Activated CD4-positive, CD25-positive, alpha-beta regulatory T cell treated with anti-CD3 and anti-CD28 coated beads, Interleukin-2, amount 50 U/mL, for 24 hours (primary cell): ENCODE measurements around the gene DDIT3.
A peak's percentile ranks its signal among the peaks of the same experiment; 100 is the strongest.
"Not testable (repeated sequence)": the region's sequence is repeated elsewhere in the genome, so short reads cannot be mapped to it uniquely, and the experiment has no call there.

Experiments
- ATAC-seq, 2 donors: fragments of 150-1000 bp; cut with Tn5 transposase; one replicate each; pipeline ENCODE4 v1.10.0; 2021; ENCODE audit warnings: mild to moderate bottlenecking in 1 of 2, moderate library complexity in 1 of 2

The DDIT3 gene

DNA sequence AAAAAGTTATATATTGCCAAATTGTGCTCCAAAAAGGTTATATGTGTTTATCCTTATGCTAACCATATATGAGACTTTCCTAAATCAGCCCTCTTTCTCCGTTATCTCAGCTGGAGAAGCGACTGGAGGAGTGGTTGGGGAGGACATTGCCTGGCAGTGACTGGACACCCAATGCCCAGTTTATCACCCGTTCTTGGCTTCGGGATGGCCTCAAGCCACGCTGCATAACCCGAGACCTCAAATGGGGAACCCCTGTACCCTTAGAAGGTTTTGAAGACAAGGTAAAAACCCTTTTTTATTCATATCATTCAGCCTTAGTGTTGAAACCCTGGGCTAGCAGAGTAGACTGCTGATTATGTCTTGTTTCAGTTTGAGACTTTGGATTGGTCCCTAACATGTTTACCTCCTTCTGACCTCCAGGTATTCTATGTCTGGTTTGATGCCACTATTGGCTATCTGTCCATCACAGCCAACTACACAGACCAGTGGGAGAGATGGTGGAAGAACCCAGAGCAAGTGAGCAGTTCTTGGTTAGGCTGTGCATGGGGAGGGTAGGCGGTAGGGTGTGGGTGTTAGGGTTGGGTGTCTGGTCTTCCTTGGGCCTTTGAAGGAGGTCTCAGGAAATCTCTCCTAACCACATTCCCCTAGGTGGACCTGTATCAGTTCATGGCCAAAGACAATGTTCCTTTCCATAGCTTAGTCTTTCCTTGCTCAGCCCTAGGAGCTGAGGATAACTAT, 8.6 kb downstream of the DDIT3 start:
- ATAC-seq = no peak

DNA sequence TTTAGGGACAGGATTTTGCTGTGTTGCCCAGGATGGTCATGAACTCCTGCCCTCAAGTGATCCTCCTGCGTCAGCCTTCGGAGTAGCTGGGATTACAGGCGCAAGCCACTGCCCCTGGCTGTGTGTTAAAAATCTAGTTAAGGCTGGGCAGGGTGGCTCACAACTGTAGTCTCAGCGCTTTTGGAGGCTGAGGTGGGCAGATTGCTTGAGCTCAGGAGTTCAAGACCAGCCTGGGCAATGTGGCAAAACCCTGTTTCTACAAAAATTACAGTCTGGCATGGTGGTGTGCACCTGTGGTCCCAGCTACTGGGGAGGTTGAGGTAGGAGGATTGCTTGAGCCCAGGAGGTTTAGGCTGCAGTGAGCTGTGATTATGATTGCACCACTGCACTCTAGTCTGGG, 9.2 kb downstream of the DDIT3 start:
- no peak for ATAC-seq

DNA sequence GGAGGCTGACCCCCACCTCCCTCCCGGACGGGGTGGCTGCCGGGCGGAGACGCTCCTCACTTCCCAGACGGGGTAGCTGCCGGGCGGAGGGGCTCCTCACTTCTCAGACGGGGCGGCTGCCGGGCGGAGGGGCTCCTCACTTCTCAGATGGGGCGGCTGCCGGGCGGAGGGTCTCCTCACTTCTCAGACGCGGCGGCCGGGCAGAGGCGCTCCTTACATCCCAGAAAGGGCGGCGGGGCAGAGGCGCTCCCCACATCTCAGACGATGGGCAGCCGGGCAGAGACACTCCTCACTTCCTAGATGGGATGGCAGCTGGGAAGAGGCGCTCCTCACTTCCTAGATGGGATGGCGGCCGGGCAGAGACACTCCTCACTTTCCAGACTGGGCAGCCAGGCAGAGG, 12.5 kb downstream of the DDIT3 start:
- not testable (repeated sequence) for ATAC-seq

DNA sequence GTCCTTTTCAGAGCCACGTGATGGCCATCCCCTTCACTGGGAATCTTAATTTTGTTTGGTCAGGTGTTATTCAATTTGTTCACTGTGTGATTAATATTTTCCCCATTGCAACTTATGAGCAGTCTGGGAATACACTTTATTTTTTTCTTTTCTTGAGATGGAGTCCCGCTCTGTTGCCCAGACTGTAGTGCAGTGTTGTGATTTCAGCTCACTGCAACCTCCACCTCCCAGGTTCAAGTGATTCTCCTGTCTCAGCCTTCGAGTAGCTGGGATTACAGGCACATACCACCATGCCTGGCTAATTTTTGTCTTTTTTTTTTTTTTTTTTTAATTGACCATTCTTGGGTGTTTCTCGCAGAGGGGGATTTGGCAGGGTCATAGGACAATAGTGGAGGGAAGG, 13.8 kb downstream of the DDIT3 start:
- ATAC-seq = not testable (repeated sequence)

DNA sequence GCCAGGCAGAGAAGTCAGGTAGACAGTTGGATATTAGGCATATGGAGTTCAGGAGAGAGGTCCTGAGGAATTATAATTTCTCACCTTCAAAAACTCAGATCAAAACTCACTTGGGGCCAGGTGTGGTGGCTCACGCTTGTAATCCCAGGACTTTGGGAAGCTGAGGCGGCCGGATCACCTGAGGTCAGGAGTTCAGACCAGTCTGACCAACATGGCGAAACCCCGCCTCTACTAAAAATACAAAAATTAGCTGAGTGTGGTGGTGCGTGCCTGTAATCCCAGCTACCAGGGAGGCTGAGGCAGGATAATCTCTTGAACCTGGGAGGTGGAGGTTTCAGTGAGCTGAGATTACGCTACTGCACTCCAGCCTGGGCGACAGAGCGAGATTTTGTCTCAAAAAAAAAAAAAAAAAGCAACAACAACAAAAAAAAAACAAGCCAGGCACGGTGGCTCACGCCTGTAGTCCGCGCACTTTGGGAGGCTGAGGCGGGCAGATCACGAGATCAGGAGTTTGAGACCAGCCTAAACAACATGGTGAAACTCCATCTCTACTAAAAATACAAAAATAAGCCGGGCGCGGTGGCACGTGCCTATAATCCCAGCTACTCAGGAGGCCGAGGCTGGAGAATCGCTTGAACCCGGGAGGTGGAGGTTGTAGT, 17.9 kb downstream of the DDIT3 start:
- not testable (repeated sequence) for ATAC-seq

DNA sequence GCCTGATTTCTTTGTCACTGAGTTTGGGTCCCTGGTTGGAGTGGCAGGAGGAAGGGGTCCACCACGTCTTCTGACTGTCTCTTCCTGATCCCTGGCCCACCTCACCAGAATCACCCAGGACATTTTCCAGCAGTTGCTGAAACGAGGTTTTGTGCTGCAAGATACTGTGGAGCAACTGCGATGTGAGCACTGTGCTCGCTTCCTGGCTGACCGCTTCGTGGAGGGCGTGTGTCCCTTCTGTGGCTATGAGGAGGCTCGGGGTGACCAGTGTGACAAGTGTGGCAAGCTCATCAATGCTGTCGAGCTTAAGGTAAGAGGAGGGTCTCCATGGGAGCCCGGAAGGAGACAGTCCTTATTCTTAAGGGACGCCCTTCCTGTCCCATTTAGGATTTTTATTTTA, 20.1 kb downstream of the DDIT3 start:
- no peak for ATAC-seq

DNA sequence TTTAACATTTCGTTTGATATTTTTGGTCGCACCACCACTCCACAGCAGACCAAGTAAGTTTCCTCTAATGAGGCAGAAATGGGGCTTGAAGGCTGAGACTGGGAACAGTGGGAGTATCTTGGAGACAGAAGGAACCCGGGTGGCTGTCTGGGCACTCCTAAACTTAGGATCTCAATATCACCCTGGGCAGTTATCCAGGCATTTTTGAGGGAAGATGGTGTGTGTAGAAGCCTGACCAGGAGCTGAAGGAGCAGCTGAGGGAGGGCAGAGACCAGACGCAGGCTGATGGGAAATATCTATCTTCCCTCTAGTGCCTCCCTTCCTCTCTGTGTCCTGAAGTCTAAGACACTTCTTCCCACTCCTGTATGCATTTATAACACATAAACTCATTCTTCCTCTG, 21.7 kb downstream of the DDIT3 start:
- no peak for ATAC-seq

DNA sequence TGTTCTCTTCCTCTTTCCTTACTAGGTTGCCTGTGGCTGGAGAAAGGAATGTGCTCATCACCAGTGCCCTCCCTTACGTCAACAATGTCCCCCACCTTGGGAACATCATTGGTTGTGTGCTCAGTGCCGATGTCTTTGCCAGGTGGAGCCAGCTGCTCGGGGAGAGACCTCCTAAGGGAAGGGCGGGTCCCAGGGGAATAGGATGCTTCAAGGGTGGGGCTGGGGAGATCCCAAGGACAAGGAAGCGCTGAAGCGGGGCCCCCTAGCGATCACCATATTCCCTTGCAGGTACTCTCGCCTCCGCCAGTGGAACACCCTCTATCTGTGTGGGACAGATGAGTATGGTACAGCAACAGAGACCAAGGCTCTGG, 22.2 kb downstream of the DDIT3 start:
- ATAC-seq = no peak

DNA sequence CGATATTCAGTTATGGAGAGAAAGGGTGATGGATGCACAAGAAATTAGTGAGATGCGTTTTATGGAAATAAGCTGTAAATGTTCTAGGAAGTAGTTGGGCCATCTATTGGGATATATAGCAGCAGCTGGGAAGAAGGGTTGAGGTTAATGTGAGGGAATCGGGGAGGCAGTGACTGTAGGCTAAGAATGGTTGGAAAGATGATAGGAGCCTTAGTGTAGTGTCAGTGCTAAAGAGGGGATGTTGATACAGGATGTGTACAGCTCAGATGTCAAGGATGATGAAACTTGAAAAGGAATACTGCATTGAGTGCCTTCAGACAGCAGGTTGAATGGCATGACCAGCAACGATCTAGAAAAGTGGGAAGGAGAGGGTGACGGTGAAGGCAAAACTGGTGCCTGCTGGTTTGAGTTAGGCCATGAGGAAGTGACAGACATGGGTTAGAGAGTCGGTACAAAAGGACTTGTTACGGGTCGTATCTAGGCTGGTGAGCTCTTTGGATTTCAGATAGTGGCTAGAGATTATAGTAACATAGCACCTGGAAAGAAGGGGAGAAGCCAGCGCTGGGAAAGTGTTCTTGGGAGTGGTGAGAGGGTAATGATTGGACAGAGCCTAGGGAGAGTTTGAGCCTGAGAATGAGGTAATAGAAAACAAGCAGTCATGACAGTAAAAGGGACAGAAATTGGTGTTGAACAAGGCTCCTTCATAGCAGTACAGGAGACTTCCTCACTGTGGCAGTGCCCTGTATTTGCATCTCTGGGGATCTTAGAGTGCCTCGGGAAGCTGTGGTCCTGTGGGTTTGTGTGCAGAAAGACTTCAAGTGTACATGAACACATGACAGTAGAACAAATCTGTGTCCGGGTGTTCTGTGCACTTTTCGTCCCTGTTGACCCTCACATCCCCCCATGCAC, 22.8 kb downstream of the DDIT3 start:
- ATAC-seq = no peak

DNA sequence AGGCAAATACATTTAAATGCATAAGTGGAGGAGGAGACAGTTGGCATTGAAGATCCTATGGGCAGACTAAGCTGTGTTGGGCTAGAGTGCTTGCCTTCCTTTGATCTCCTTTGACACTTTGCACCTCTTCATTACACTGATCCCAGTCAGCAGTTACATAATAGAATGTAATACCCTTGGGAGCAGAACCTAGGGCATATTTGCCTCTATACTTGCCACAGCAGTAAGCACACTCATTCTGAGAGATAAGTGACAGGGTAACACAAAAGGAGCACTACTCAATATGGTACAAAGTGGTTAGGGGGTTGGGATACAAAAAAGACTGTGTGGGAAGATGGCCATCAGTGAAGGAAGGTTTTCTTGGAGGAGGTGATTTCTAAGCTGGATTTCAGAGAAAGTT, 23.5 kb downstream of the DDIT3 start:
- ATAC-seq = no peak

DNA sequence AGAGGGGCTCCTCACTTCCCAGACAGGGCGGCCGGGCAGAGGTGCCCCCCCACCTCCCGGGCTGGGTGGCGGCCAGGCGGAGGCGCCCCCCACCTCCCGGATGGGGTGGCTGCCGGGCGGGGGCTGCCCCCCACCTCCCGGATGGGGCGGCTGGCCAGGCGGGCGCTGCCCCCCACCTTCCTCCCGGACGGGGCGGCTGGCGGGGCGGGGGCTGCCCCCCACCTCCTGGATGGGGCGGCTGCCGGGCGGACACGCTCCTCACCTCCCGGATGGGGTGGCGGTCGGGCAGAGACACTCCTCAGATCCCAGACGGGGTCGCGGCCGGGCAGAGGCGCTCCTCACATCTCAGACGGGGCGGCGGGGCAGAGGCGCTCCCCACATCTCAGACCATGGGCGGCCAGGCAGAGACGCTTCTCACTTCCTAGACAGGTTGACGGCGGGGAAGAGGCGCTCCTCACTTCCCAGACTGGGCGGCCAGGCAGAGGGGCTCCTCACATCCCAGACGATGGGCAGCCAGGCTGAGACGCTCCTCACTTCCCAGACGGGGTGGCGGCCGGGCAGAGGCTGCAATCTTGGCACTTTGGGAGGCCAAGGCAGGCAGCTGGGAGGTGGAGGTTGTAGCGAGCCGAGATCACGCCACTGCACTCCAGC, 25.1 kb downstream of the DDIT3 start:
- ATAC-seq = not testable (repeated sequence)

DNA sequence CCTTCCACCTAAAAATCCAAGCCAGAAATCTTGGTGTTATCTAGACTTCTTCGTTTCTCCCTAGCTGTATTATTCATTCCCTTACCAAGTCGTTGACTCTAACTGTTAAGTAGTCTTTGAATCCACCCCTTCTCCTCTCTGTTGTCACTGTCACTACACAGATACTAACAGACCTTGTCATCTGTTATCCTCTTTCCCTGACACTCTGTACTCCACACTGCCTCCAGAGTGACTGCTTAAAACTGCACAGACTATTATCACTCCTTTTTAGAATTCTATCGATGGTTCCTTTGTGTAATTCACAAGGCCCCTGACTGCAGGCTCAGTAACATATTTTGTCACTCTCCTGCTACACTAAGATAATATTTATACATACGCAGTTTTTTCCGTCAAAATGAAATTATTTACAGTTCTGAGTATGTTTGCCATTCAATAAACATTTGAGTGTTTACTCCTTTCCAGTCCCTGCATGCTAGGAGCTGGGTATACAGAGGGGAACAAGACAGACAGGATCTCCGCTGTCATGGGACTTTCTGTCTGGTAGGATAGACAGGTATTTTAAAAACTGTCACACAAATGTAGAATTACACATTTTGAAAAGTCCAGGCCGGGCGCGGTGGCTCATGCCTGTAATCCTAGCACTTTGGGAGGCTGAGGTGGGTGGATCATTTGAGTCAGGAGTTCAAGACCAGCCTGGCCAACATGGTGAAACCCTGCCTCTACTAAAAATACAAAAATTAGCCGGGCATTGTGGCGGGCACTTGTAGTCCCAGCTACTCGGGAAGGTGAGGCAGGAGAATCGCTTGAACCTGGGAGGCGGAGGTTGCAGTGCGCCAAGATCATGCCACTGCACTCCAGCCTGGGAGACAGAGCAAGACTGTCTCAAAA, 28.7 kb downstream of the DDIT3 start:
- ATAC-seq = no peak

DNA sequence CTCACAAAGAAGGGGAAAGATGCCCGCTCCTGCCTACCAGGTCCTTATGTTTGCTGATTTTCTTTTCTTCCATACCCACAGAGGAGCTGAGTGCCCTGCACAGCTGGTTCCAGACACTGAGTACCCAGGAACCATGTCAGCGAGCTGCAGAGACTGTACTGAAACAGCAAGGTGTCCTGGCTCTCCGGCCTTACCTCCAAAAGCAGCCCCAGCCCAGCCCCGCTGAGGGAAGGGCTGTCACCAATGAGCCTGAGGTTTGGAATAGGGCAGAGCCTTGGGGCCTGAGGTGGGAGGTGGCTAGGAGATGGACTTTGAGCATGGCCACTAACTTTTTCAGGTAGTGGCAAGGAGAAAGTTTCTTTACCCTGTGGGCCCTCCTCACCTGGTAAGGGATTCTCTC, 30.2 kb downstream of the DDIT3 start:
- ATAC-seq = no peak

DNA sequence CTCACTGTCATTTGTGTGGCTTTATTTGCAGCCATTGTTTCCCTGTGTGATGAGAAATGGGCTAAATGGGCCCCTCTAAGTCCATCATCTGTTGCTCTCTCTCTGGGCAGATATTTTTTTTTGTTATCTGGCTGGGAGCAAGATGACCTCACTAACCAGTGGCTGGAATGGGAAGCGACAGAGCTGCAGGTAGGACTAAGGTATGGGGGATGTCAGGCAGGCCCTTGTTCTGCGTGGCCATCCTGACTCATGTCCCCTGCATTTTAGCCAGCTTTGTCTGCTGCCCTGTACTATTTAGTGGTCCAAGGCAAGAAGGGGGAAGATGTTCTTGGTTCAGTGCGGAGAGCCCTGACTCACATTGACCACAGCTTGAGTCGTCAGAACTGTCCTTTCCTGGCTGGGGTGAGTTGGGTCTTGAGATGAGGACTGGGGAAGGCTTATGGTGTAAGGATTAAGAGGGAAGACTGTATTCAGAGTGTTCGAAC, 31.1 kb downstream of the DDIT3 start:
- ATAC-seq = no peak

DNA sequence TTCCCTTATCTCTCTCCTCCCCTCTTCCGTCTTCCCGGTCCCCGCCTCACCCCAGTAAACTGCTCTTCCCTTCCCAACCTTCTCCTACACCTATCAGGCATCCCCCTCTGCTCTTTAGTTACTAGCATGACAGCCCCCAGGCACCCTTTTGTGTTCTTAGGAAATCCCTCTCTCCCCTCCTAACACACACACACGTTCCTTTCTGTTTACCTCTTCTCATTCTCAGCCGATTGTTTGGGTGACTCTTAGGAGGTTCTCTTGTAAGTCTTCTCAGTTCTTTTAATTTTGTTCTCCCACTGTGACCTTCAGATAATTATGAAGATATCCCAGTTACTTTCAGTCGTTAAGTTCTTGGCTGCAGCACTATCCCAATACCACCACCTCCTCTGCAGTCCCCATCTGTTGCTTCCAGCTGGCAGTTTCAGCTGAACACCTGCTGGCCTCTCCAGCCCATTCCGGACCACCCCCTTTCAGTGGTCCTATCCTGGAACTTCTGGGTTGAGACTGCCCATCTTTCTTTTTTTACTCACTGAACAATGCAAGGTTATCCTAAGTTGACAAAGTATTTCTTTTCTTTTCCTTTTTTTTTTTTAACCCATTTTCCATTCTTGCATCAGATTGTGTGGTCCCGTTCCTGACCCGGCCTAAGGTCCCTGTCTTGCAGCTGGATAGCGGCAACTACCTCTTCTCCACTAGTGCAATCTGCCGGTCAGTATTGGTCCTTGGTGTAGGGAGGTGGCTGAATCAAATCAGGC, 31.7 kb downstream of the DDIT3 start:
- no peak for ATAC-seq

DNA sequence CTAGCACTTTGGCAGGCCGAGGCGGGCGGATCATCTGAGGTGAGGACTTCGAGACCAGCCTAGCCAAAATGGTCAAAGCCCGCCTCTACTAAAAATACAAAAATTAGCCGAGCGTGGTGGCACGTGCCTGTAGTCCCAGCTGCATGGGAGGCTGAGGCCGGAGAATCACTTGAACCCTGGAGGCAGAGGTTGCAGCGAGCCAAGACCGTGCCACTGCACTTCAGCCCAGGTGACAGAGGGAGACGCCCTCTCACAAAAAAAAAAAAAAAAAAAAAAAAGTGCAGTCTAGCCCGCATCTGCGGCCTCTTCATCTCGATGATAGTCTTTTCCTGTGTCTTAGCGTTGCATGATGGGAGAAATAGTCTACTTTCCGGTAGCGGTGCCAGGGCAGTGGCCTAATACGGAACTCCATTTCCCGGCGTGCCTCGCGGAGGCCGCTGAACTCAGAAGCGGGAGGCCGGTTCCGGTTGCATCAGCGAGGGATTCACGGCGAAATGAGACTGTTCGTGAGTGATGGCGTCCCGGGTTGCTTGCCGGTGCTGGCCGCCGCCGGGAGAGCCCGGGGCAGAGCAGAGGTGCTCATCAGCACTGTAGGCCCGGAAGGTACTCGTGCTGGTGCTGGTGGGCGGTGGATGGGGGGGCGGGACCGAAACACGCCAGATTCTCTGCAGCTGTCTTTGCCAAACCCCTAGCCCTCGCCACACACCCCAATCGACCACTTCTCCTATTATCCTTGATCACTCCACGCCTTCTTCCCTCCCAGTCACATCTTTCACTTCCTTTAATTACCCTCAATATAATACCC, 32.5 kb downstream of the DDIT3 start, which contains the start of gene MARS1:
MARS1 (plus strand) TSS at position 472 of the 805 bp plus-strand sequence; CDS start at position 495, 23 bp downstream.
- ATAC-seq = peak; percentile 98 to 99

DNA sequence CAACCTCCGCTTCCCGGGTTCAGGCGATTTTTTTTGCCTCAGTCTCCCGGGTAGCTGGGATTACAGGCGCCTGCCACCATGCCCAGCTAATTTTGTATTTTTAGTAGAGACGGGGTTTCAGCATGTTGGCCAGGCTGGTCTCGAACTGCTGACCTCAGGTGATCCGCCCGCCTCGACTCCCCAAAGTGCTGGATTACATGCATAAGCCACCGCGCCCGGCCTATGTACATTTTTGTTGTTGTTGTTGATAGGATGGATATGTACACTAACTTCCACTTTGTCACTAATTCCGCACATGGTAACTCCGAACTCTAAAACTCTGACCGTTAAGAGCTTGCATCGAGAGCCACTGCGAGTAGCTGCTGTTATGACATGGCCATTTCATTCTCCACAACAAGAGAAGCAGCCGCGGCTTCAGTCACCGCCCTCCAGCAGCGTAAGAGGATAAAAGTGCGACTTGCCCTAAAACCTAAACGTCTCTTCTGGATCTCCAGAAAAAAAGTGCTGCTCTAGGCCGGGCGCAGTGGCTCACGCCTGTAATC, 33.2 kb downstream of the DDIT3 start:
- ATAC-seq = no peak

DNA sequence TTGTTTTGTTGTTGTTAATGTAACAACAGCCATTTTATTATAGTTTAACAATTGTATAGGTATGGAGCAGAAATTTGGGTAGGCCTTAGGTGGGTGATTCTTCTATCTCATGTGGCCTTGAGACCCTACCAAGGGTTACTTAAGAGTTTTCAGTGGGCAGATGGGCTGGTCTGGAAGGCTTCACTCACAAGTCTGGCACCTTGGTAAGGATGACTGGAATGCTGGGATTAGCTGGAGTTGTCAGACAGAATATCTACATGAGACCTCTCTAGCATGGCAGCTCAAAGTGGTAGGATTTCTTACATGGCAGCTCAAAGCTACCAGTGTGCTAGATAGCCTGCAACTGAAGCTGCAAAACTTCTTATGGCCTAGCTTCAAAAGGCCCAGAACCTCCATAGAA, 34.6 kb downstream of the DDIT3 start:
- ATAC-seq = no peak

DNA sequence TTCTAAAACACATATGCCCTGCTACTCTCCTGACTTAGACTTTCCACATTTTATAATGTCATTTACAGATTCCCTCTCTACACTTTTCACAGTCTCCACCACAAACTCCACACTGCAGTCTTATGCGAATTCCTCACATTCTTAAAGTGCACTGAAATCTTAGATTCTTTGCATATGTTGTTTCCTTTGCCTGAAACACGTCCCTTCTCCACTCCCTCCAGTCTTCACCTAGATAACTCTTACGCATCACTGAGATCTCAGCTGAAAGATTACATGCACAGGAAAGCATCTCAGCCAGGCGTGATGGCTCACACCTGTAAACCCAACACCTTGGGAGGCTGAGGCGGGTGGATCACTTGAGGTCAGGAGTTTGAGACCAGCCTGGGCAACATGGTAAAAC, 36.8 kb downstream of the DDIT3 start:
- ATAC-seq = no peak

DNA sequence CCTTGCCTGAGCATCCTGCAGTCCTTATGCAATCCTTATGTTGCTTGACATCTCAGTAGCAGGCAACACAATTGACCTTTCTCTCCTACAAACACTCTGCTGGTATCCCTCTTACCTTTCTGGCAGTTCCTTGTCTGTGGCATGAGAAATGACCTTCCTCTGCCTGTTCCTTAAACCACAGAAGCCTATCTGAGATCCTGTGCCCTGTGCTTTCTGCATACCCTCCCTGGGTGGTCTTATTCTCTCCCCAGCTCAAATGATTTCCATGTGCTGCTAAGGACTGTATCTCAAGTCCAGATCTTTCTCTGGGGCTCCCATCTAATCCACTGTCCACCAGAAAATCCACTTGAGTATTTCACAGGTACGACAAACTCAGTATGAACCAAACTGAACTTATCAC, 38.6 kb downstream of the DDIT3 start:
- no peak for ATAC-seq
